Bone marrow (tissue), 2 donors: Measurements from ENCODE around the gene BID.
A peak's percentile ranks its signal among the peaks of the same experiment; 100 is the strongest.

Source experiments
- DNase-seq, 2 donors: peaks; one replicate each; lab custom pipeline; 2025; lab: John Stamatoyannopoulos, UW

The BID gene

GRCh38 chr22:17783773-17784480 lies 9.7 kb upstream of the BID start:
- DNase-seq = no peak

- no peak for DNase-seq
Observed at GRCh38 chr22:17783312-17783711, 9.0 kb upstream of the BID start.

GRCh38 chr22:17782621-17783020 lies 8.4 kb upstream of the BID start:
- no peak for DNase-seq

- no peak for DNase-seq
Observed at GRCh38 chr22:17782158-17782557, 7.9 kb upstream of the BID start.

GRCh38 chr22:17781319-17782031 lies 7.2 kb upstream of the BID start:
- peak; percentile 64 to 72 for DNase-seq

GRCh38 chr22:17780741-17781318 lies 6.6 kb upstream of the BID start:
- DNase-seq = no peak

- DNase-seq = no peak
Observed at GRCh38 chr22:17780116-17780740, 6.0 kb upstream of the BID start.

- no peak for DNase-seq
Observed at GRCh38 chr22:17779286-17780115, 5.2 kb upstream of the BID start.

- no peak for DNase-seq
Observed at GRCh38 chr22:17778412-17778976, 4.2 kb upstream of the BID start.

- no peak for DNase-seq
Observed at GRCh38 chr22:17777717-17778044, 3.4 kb upstream of the BID start.

- peak; percentile 61 to 67 for DNase-seq
Observed at GRCh38 chr22:17777005-17777716, 2.9 kb upstream of the BID start.

- DNase-seq = no peak
Observed at GRCh38 chr22:17775781-17776465, 1.7 kb upstream of the BID start.

- no peak for DNase-seq
Observed at GRCh38 chr22:17774926-17775685, 837 bp upstream of the BID start.

GRCh38 chr22:17773606-17774205 lies 563 bp downstream of the BID start:
- DNase-seq = no peak

GRCh38 chr22:17772958-17773605 lies 1.2 kb downstream of the BID start:
- DNase-seq = no peak

- no peak for DNase-seq
Observed at GRCh38 chr22:17772249-17772957, 1.9 kb downstream of the BID start.

GRCh38 chr22:17770180-17771077 lies 3.8 kb downstream of the BID start:
- DNase-seq = no peak
